Measurements from ENCODE around the gene GPR34. TPM values are rescaled to one million over a fixed set of nuclear protein-coding genes. Genes with fewer than 3 reads are reported as not detected.
"Not testable (repeated sequence)": the region's sequence is repeated elsewhere in the genome, so short reads cannot be mapped to it uniquely, and the experiment has no call there.

Gene GPR34, protein sequence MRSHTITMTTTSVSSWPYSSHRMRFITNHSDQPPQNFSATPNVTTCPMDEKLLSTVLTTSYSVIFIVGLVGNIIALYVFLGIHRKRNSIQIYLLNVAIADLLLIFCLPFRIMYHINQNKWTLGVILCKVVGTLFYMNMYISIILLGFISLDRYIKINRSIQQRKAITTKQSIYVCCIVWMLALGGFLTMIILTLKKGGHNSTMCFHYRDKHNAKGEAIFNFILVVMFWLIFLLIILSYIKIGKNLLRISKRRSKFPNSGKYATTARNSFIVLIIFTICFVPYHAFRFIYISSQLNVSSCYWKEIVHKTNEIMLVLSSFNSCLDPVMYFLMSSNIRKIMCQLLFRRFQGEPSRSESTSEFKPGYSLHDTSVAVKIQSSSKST
- total RNA-seq = 1 to 10 TPM in 3 of 8 experiments, under 1 TPM in 5; 0.33 to 3.5 (median 0.95) TPM

DNA sequence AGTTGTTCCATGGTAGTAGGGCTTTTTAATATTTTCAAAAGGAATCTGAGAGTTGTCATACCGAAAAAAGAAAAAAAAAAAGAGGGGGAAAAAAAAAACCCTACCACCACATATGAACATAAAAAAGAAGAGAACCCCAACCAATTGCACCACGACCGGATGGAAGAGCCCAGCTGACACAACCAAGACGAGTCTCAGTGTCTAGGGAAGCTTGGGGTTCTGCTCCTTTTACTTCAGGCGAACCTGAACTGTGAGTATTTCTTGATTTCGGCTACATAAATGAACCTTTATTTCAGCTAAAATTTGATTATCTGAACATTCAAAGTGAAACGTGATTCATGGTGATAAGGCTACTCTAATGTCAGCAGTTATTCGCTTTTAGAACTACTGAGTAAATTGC is at the start of gene GPR34:
GPR34 (plus strand) TSS at position 139 of the 400 bp plus-strand sequence. CDS start 6,661 bp downstream, outside the sequence.
- in situ Hi-C loops (cut with MboI; ENCODE audit: low pct_unique_long_range_greater_than_20kb in 2 of 9, low sequenced_read_pairs in 9 of 9, unreplicated experiment in 9 of 9) = no loop called here
- no peak for ATAC-seq (replicated peaks in 6 of 8)
- Histone ChIP-seq H3K4me1 (replicated peaks in 1 of 2) (no peaks in the 10 kb centered on the region), H3K4me3 (no peak within 1 kb of the TSS), H3K27ac (no peak within 1 kb of the TSS)
- 49 to 100% (median 80%) methylated on average over 1 to 8 of the region's 8 CpGs; no CpG with 5 or more reads in 3 of the 10 experiments for WGBS, 10 experiments

DNA sequence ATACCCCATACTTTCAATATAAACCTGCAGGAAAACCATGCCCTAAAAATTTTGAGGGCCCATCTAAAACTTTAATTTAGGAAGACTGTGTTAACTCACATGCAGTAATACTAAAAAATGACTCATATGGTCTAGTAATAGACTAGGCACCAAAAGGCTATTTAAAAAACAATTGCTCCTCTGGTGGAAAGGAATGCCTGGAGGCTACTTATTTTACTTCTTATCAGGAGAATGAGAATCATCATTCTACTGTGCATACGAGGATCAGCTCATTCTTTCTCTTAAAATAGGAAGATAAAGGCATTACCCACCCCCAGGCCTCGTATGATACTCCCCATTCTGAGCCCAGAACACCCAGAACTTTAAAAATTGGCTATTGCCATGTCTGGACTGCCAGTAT is 42.6 kb upstream of the GPR34 start:
- H3K4me1 ChIP-seq (replicated peaks in 1 of 2); ATAC-seq (replicated peaks in 6 of 8); H3K27ac ChIP-seq; in situ Hi-C loops (cut with MboI; ENCODE audit: low pct_unique_long_range_greater_than_20kb in 2 of 9, low sequenced_read_pairs in 9 of 9, unreplicated experiment in 9 of 9); H3K4me3 ChIP-seq: not testable (repeated sequence)
- WGBS, 10 experiments = 43 to 63% methylated on average over 1 of the region's 2 CpGs; no CpG with 5 or more reads in 8 of the 10 experiments

DNA sequence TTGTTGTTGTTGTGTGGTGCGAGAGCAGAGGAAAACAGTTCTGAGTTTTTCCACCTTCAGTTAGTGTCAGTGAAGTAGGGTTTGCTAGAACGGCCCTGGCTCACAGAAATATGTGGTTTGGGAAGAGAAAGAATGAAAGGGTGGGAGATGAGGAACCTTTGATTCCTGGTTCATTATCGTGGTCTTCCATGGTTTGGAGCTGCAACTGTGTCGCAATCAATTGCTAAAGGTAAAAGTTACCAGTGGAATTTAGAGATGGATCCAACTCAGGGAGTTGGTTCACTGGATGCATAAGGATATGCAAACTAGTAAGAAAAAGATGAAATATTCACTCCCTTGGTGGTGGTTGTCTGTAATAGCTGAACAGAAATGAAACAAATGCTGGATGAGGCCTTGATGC is 35.6 kb upstream of the GPR34 start:
- no peak overlapping the region for H3K4me3 ChIP-seq
- WGBS, 10 experiments = 47 to 100% (median 100%) methylated on average over 1 to 4 of the region's 4 CpGs; no CpG with 5 or more reads in 7 of the 10 experiments
- no peak for ATAC-seq (replicated peaks in 6 of 8)
- no peak overlapping the region for H3K27ac ChIP-seq
- no peaks in the 10 kb centered on the region for H3K4me1 ChIP-seq (replicated peaks in 1 of 2)
- in situ Hi-C loops (cut with MboI; ENCODE audit: low pct_unique_long_range_greater_than_20kb in 2 of 9, low sequenced_read_pairs in 9 of 9, unreplicated experiment in 9 of 9) = no loop called here

DNA sequence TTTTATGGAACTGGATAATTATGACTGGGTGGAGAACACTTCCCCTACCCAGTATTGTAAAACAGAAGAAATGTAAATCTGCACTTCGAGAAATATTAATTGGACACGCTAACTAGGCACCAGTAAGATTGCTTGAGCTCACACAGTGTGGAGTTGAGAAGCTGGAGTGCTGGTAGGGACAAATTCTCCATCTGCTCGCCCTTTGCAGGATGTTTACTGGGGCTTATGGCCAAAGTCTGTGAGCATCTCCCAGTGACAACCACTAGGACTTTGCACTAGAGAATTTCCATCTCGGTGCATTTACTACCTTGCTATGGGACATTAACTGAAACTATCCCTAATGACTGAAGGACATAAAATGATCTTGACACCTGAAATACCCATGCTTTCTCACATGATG is 33.7 kb upstream of the GPR34 start:
- in situ Hi-C loops (cut with MboI; ENCODE audit: low pct_unique_long_range_greater_than_20kb in 2 of 9, low sequenced_read_pairs in 9 of 9, unreplicated experiment in 9 of 9) = no loop called here

DNA sequence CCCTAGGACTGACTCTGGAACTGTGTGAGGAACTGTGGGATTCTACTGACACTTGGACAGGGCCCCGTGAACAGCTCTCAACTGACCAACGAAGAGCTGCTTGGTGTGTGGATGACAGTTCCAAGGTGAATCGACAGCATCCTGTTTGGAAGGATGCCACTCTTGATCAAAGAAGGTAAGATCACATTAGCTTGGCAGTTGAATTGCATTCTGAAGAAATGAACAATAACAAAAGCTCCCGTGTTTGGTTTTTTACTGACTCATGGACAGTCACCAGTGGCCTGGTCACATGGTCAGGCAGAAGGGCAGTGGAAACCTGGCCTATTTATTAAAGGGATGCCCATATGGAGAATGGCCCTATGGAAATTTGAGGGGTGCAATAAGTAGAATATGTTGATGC is 33.1 kb upstream of the GPR34 start:
- WGBS, 10 experiments = 60 to 100% methylated on average over 2 to 4 of the region's 4 CpGs; no CpG with 5 or more reads in 8 of the 10 experiments
- in situ Hi-C loops (cut with MboI; ENCODE audit: low pct_unique_long_range_greater_than_20kb in 2 of 9, low sequenced_read_pairs in 9 of 9, unreplicated experiment in 9 of 9) = no loop called here
- no peaks in the 10 kb centered on the region for H3K4me1 ChIP-seq (replicated peaks in 1 of 2)
- ATAC-seq (replicated peaks in 6 of 8) = no peak
- H3K4me3 ChIP-seq = no peak overlapping the region
- no peak overlapping the region for H3K27ac ChIP-seq

More for the DNA sequence above, 33.7 kb upstream of the GPR34 start:
- Histone ChIP-seq H3K27ac (no peak overlapping the region), H3K4me1 (replicated peaks in 1 of 2) (no peaks in the 10 kb centered on the region), H3K4me3 (no peak overlapping the region)
- WGBS, 10 experiments = 38 to 100% (median 100%) methylated on average over 1 to 4 of the region's 4 CpGs; no CpG with 5 or more reads in 3 of the 10 experiments
- no peak for ATAC-seq (replicated peaks in 6 of 8)

DNA sequence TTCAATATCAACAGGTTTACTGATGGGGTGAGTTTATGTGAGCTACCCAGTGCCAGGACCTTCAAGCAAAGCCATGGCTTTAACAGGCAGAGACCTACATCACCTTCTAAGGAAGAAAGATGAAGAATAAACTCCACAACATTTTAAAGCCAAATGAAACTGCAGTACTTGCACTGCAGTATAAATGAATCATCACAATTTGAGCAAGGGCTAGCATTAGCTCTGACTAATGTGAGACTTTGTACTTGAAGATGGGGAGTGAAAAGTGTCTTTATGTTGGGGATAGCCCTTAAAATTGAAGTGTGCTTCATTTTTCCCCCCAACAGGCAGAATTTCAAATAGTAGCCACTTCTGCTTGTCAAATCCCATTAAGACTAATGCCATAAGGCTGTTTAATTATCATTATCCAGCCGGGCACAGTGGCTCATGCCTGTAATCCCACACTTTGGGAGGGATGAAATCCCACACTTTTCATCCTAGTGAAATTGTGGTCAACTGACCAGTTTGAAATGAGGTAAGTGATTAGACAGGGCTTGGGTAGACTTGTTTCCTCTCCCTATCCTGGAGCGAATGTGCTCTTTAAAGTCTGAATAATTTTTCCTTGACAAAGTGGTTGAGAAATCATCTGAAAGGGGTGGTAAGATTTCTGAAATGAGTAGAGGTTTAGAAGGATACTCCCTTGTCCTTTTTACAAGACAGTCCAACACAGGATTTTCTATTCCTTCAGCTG is 27.2 kb upstream of the GPR34 start:
- in situ Hi-C loops (cut with MboI; ENCODE audit: low pct_unique_long_range_greater_than_20kb in 2 of 9, low sequenced_read_pairs in 9 of 9, unreplicated experiment in 9 of 9) = no loop called here
- no peak overlapping the region for H3K4me3 ChIP-seq
- 60 to 86% (median 73%) methylated on average over 1 to 2 of the region's 2 CpGs; no CpG with 5 or more reads in 7 of the 10 experiments for WGBS, 10 experiments
- no peak overlapping the region for H3K27ac ChIP-seq
- no peak for ATAC-seq (replicated peaks in 6 of 8)
- H3K4me1 ChIP-seq (replicated peaks in 1 of 2) = no peaks in the 10 kb centered on the region

DNA sequence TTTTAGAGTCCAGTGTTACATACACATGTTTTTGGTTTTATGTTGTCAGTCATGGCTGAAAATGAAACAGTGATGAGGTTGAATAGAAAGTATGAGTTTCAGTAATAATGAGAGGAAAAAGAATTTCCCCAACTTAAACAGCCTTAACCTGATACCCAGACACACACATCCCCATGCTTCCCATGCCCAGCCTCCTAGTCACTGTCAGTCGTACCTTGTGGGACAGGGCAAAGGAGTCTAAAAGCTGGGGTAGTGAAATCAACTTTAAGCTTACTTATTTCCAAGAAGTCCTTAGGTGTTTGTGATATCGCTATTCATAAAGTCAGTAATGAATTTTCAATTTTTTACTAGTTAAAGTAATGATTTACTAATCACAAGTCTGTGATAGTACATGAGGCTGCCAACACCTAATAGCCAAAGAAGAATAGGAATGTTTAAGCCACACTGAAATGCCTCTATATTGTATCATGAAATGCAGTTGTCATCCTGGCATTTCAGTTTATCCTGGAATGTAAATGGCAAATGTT is 24.3 kb upstream of the GPR34 start:
- in situ Hi-C loops (cut with MboI; ENCODE audit: low pct_unique_long_range_greater_than_20kb in 2 of 9, low sequenced_read_pairs in 9 of 9, unreplicated experiment in 9 of 9) = no loop called here
- ATAC-seq (replicated peaks in 6 of 8) = no peak
- H3K4me3 ChIP-seq = no peak overlapping the region
- WGBS, 10 experiments = 60 to 86% methylated on average over 1 of the region's 2 CpGs; no CpG with 5 or more reads in 8 of the 10 experiments
- no peak overlapping the region for H3K27ac ChIP-seq
- no peaks in the 10 kb centered on the region for H3K4me1 ChIP-seq (replicated peaks in 1 of 2)

DNA sequence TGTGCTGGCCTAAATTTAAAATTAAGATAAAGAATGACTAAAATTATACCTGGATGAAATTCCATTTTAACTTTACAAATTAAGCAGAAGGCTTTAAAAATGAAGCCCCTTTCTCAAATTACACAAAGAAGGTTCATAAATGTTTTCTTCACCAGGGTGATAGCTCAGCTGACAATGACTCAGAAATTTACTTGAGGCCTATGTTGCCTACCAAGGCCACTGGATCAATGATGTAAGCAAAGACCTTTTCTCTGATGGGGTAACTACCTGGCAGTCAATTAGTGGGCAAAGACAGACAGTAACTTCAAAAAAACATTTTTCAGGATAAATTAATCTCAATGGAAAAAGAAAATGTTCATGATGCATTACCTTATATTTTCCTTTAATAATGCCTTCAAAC is 23.9 kb upstream of the GPR34 start:
- no peak for ATAC-seq (replicated peaks in 6 of 8)
- Histone ChIP-seq H3K27ac (no peak overlapping the region), H3K4me1 (replicated peaks in 1 of 2) (no peaks in the 10 kb centered on the region), H3K4me3 (no peak overlapping the region)
- in situ Hi-C loops (cut with MboI; ENCODE audit: low pct_unique_long_range_greater_than_20kb in 2 of 9, low sequenced_read_pairs in 9 of 9, unreplicated experiment in 9 of 9) = no loop called here

DNA sequence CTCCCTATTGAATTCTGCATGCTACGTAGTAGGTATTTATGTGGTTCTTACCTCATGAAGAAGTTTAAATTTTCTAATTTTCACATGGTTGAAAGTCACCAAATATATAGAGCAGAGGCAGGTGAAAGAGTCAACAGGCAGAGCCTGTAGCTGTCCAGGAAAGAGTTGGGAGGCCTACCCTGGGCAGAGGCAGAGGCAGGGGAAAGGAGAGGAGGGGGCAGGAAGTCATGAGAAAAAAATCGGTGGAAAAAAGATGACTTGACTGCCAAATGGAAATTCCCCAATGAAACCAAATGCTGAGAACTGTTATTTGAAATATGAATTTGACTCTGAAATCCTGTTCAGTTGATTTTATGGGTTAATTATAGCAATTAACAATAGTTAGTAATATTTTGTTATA is 23.1 kb upstream of the GPR34 start:
- ATAC-seq (replicated peaks in 6 of 8) = no peak
- Histone ChIP-seq H3K27ac (no peak overlapping the region), H3K4me3 (no peak overlapping the region), H3K4me1 (replicated peaks in 1 of 2) (no peaks in the 10 kb centered on the region)
- WGBS, 10 experiments = 70 to 100% (median 100%) methylated on average over 1 to 2 of the region's 2 CpGs; no CpG with 5 or more reads in 7 of the 10 experiments
- in situ Hi-C loops (cut with MboI; ENCODE audit: low pct_unique_long_range_greater_than_20kb in 2 of 9, low sequenced_read_pairs in 9 of 9, unreplicated experiment in 9 of 9) = no loop called here

DNA sequence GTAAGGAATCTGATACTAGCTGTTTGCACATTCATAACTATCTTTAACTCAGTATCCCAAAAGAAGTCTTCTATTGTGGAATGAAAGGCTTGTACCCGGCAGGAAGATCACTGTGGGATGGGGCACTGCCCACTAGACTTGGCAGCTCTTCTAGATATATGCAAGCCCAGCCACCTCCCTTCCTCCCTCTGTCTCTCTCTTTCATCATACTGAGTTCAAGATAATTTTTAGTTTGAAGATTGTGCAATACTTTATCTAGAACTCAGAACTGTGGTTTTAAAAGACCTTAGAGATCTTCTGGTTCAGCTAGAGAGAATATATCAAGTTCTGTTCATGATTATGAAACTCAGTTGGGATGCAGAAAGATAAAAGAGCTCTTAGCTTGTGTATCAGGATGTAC is 22.5 kb upstream of the GPR34 start:
- ATAC-seq (replicated peaks in 6 of 8) = peak in 2 of 8 experiments; percentile 35 to 49
- Histone ChIP-seq H3K4me1 (replicated peaks in 1 of 2) (no peaks in the 10 kb centered on the region), H3K4me3 (no peak overlapping the region), H3K27ac (no peak overlapping the region)
- 100% methylated on average over 1 of the region's 1 CpG; no CpG with 5 or more reads in 8 of the 10 experiments for WGBS, 10 experiments
- in situ Hi-C loops (cut with MboI; ENCODE audit: low pct_unique_long_range_greater_than_20kb in 2 of 9, low sequenced_read_pairs in 9 of 9, unreplicated experiment in 9 of 9) = no loop called here

DNA sequence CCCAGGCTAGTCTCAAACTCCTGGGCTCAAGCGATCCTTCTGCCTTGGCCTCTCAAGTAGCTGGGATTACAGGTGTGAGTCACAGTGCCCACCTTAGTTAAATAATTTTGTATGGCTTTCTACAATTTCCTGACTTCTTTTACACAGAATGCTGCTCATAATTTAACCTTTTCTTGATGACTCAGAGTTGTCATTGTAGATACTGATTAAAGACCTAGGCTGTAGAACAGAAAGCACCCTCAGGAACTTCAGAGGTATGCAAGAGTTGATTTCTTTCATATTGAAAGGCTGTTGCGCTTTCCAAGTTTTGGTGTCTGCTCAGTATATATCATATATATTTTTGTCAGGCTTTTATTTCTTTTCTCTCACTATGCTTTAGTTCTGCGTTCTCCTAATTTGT is 21.1 kb upstream of the GPR34 start:
- ATAC-seq (replicated peaks in 6 of 8) = no peak
- in situ Hi-C loops (cut with MboI; ENCODE audit: low pct_unique_long_range_greater_than_20kb in 2 of 9, low sequenced_read_pairs in 9 of 9, unreplicated experiment in 9 of 9) = no loop called here
- no peak overlapping the region for H3K4me3 ChIP-seq
- H3K4me1 ChIP-seq (replicated peaks in 1 of 2) = no peaks in the 10 kb centered on the region
- WGBS, 10 experiments = 67 to 100% (median 88%) methylated on average over 1 to 2 of the region's 3 CpGs; no CpG with 5 or more reads in 5 of the 10 experiments
- no peak overlapping the region for H3K27ac ChIP-seq

DNA sequence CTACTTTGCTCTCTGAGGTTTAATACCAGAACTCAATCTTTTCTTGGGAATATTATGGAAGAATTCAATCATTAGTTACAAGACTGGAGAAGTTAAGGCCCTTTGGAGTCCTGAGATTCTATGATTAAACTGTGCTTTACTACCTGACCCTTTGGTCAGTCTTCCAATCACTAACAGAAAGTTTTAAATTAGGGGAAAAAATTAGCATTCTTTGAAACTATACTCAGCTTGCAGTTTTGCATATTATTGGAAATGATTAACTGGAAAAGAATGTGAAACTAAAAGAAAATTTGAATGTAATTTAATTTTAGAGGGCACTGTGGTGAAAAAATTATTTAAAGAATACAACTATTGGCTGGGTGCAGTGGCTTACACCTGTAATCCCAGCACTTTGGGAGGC is 18.7 kb upstream of the GPR34 start:
- in situ Hi-C loops (cut with MboI; ENCODE audit: low pct_unique_long_range_greater_than_20kb in 2 of 9, low sequenced_read_pairs in 9 of 9, unreplicated experiment in 9 of 9) = no loop called here
- Histone ChIP-seq H3K27ac (no peak overlapping the region), H3K4me3 (no peak overlapping the region), H3K4me1 (replicated peaks in 1 of 2) (no peaks in the 10 kb centered on the region)
- ATAC-seq (replicated peaks in 6 of 8) = peak in 1 of 8 experiments; percentile 50

DNA sequence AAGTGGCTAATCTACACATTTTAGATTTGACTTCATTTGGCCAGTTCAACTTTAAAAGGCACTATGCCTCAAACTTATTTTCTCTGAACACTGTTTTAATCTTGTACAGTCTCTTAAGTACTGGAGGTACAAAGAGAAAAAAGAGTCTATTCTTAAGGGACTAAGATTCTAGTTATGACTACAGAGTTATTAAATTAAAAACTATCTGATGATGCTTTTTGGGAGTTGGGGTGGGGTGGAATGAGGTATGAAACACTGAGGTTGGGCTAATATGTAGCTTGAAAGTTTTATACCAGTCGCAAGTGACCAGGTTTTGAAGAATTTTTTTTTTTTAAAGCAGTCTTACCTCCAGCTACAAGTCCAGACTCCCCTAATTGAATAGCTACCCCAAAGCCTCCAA is 17.7 kb upstream of the GPR34 start:
- 71 to 100% (median 92%) methylated on average over 1 of the region's 1 CpG; no CpG with 5 or more reads in 6 of the 10 experiments for WGBS, 10 experiments
- H3K4me1 ChIP-seq (replicated peaks in 1 of 2) = no peaks in the 10 kb centered on the region
- H3K4me3 ChIP-seq = no peak overlapping the region
- ATAC-seq (replicated peaks in 6 of 8) = no peak
- no peak overlapping the region for H3K27ac ChIP-seq
- in situ Hi-C loops (cut with MboI; ENCODE audit: low pct_unique_long_range_greater_than_20kb in 2 of 9, low sequenced_read_pairs in 9 of 9, unreplicated experiment in 9 of 9) = no loop called here
